ENCODE results near the gene ZNF362.
"Not testable (repeated sequence)": the region's sequence is repeated elsewhere in the genome, so short reads cannot be mapped to it uniquely, and the experiment has no call there.

The ZNF362 gene

DNA sequence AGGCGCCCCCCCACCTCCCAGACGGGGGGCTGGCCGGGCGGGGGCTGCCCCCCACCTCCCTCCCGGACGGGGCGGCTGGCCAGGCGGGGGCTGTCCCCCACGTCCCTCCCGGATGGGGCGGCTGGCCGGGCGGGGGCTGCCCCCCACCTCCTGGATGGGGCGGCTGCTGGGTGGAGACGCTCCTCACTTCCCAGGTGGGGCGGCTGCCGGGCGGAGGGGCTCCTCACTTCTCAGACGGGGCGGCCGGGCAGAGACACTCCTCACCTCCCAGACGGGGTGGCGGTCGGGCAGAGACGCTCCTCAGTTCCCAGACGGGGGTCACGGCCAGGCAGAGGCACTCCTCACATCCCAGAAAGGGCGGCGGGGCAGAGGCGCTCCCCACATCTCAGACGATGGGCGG, 53.1 kb downstream of the ZNF362 start:
- DNase-seq = not testable (repeated sequence)

DNA sequence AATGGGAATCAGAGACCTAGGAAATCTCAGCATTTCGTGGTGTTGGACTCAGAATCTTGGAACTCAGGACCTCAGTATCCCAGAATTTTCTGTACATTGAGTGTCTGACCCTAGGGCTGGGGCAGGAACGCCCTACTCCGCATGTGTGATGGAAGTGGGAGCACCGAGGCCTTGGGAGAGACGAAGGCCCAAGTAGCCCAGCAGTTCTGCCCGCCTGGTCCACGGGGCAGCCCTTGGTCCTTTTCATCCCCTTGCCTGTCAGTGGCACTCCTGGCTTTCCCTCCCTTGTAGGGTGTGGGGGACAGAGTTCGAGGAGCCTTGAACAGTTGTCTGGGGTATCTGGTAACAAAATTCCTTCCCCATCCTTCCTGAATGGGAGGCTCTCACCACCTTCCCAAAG, 54.4 kb downstream of the ZNF362 start:
- no peak for DNase-seq

DNA sequence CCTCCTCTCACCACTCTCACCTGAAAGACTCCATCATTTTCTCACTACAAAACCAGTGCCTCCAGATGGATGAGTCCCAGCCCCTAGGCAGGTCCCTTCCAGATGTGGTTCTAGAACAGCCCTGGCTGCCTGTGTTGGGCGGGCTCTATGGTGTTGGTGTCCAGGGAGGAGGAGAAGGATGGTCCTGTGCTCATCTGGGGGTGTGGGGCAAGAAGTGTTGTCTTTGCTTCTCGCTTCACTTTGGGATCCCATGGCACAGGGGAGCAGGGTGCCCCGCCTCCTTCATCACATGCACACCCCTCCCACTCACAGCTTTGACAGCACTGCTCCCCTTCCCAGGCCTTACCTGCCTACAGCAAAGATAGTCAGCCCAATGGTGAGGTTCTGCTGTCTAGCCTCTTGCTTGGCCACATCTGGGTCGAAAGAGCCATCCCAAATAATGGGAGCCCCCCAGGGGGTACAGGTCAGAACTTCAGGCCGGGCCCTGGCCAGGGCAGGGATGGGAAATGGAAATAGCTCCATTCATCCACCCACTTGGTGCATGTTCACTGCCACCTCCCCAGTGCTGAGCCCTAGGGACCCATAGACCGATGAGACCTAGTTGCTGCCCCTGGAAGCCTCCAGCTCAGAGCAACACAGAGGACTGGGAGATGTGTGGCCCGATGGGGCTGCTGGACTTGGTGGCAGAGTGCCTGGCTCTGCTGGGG, 55.6 kb downstream of the ZNF362 start:
- DNase-seq = no peak

DNA sequence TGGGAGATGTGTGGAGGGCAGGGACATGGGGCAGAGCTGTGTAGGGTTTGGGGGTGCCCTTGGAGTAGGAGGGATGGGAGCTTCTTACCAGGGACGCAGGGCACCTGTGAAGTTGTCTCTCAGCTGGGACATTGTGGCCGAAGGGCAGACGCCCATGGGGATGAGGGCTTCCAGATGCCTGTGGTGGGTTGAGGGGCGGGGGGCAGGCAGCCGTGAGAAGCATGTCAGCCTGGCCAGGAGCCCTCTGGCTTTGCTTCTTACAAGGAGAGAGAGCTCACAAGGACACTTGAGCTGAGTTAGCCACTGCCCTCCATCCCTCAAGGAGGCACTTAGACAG, 56.1 kb downstream of the ZNF362 start:
- no peak for DNase-seq

DNA sequence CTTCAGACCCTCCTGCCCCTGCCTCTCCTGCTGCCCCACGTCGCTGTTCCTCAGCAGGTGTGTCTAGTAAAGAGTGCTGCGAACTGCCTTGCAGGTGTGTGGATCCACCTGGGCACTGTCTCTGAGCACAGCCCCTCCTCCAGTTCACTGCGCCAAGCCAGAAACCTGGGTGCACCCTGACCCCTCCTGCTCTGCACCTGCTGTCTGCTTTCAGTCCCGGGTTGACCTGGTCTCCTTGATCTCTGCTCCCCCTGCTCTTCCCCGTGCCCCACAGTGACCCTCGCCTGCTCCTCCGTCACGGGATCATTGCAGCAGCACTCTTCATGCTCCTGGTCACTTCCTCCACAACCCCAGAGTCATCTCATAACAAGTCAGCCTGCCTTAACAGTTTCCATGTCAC, 58.1 kb downstream of the ZNF362 start:
- DNase-seq = no peak

DNA sequence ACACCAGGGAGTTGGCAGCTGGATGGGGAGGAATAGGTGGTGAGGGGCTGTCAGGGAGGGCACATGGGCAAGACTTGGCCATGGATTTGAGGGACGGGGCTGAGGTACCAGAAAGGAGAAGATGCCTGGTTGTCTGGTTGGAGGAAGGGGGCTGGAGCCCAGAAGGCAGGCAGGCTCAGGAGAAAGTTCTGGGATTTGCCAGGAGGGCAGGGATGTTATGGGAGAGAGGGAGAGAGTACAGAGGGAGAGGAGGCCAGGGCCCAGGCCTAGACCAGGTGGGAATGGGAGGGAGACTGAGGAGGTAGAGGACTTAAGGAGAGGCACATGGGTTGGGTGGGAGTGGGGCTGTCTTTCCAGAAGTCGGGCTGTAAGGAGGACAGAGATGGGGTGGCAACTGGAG, 60.3 kb downstream of the ZNF362 start:
- no peak for DNase-seq

DNA sequence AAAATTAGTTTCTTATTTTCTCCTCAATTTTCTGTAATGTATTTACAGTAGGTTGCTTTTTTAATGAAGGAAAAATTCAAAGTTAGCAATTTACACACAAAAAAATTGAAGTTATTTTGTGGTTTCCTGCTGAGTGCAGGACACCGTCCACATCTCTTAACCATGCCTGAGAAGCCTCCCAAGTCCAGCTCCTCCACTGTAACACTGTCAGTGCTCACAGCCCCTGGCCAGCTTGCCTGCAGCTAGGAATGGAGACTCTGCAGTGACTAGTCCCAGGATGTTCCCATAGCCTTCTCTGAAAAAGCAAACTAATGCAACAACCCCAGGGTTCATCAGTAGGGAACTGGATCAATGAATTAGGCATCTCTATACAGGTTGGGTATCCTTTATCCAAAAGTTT, 61.1 kb downstream of the ZNF362 start:
- no peak for DNase-seq

DNA sequence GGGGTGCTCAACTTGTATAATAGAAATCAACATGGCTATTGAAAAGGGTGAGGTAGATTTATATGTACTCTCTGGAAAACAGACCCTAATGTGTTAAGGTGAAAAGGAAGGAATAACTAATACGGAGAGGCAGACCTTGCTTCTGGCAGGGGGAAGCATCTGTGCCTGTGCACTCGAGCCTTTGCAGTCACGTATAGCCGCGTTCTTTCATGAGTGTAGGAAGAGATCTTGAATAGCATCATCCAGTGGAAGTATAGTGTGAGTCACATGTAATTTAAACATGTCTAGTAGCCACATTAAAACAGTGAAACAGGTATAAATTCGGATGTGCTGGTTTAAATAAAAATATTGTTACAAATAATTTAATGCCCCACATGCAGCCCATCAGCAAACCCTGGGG, 61.7 kb downstream of the ZNF362 start:
- no peak for DNase-seq

DNA sequence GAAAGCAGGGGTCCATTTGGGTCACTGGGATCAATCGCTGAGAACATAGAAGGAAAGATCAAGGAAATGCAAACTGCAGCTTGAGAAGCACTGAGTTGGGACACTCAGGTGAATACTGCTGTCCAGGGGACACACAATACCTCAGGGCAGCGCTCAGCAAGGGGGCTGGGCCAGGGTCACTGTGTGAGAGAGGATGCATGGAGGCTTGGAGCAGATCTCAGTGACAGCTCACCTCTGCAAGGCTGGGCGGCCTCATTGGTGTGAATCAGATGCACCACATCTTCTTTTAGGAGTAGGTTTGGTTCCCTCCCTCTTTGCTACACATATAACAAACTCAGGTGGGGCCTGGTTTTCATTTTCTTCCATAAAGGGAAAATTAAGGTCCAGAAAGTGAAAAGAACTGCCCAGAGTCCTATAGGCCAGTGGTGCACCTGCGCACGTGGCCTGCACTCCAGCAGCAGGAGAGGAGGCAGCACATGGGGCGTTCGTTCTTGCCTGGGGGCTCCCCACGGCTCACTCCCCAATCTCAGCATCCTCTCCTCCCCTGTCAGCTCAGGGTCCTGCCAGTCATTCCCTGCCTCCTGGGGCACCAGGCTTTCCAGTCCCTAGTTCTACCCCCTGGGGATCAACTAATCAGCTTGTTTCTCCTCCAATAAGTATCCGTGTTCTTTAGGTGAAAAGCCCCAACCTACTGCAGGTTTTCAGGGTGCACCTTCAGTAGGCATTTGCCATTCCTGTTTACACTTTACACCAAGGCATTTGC, 63.1 kb downstream of the ZNF362 start:
- DNase-seq = no peak

DNA sequence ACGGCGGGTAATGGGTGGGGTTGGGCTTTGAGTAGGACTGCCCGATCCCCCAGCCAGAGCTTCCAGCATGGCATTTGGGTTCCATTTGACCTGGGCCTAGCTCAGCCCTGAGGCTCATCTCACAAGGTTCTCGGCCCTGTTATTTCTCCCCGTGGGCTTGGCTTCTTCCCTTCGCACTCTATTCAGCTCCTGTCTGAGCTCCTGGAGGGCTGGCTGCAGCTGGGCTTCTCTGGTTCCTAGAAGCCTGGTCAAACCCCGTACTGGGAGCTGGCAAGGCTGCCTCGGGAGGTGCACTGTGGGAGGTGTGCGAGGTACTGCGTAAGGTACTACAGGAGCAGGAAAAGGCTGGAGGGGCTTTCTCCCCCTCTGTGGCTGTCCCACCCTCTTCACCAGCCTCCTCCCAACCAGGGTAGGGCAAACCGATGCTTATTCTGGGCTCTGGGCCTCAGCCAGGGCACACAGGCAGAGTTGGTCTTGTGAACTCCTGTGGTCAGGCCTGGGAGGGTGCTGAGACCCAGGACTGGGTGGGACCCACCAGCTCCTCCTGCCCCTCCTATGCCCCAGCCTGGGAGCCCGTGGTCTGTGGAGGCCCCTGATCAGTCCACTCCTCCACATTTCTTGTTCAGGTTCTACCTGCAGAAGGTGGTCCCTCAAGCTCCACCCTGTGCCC, 63.8 kb downstream of the ZNF362 start:
- no peak for DNase-seq

DNA sequence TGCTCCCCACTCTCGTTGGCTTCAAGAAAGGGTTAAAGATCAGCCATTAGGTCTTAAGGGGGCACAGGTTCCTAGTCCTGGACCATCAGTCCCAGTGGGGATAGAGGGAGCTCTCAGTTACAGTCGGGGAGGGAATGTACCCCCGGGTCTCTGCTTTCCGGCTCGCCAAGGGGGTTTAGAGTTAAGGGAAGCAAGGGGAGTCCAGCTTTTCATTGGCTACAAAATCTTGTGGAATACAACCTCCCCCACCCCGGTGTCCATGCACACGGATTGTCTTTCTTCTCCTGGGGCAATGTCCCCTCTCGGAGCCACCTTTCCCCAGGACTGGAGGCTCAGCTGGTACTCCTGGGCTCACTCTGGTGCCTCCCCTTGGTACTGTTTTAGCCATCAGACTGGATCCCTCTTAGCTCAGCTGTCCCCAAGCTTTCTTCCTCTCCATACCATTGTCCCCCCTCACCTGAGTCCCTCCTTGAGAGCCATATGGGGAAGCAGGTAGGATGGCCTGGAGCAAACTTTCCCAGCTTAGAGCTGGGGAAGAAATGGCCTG, 64.4 kb downstream of the ZNF362 start, which contains the start of gene A3GALT2:
Gene A3GALT2 (minus strand): TSS at position 480 of the 547 bp plus-strand sequence. CDS start 0 bp downstream, at position 480.
- DNase-seq = no peak

DNA sequence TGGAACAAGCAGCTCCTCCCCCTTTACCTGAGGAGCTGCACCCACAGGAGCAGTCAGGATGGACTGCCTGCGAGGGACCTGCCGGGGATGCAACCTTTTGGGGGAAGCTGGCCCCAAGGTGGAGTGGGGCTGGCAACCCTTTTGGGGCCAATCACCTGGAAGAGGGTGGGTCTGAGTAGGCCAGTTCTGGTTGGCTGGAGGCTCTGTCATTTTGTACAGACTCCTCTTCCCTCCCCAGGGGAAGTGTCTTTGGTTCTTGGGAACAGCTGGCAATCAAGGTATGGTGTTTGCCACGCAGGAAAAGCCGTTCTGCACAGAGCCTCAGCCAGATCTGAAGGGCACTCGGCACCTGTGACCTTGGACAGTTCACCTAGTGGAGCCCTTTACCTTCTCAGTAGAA, 64.9 kb downstream of the ZNF362 start:
- no peak for DNase-seq

DNA sequence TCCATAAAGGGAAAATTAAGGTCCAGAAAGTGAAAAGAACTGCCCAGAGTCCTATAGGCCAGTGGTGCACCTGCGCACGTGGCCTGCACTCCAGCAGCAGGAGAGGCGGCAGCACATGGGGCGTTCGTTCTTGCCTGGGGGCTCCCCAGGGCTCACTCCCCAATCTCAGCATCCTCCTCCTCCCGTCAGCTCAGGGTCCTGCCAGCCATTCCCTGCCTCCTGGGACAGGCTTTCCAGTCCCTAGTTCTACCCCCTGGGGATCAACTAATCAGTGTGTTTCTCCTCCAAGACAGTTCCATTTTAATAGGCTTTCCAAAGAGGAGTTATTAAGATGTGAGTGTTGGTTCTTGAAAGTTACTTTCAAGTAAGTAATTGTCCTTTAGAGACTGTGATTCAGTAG, 65.8 kb downstream of the ZNF362 start:
- no peak for DNase-seq

DNA sequence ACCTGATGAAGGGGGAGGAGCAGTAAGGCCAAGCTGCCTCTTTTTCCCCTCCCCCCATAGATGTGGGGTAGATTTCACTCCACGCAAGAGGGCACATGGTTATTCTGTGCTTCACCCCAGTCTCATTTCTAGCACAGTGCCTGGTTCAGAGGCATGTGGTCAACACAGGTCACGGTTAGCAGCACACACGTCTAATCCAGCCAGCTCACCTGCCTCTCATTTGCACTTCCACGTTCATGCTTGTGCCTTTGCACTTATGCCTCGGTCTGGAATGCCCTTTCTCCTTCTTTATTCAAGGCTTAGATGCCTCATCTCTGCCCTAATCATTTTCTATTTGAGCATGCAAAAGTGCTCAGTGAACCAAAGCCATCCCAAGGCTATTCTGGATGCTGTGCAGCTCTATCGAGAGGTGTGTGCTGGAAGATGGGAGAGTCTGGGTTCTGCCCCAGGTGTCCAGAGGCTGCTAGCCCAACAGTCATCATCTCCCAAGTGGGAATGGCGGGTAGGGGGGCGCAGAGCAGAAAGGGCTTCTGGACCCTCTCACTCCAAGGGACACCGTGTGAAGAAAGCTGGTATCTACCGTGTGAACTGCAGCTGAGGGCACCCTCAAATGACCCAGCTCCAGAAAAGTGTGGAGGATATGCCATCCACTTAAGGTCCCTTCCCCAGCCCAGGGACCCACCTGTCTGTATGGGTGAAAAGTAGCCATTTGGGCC, 66.7 kb downstream of the ZNF362 start:
- DNase-seq = no peak

DNA sequence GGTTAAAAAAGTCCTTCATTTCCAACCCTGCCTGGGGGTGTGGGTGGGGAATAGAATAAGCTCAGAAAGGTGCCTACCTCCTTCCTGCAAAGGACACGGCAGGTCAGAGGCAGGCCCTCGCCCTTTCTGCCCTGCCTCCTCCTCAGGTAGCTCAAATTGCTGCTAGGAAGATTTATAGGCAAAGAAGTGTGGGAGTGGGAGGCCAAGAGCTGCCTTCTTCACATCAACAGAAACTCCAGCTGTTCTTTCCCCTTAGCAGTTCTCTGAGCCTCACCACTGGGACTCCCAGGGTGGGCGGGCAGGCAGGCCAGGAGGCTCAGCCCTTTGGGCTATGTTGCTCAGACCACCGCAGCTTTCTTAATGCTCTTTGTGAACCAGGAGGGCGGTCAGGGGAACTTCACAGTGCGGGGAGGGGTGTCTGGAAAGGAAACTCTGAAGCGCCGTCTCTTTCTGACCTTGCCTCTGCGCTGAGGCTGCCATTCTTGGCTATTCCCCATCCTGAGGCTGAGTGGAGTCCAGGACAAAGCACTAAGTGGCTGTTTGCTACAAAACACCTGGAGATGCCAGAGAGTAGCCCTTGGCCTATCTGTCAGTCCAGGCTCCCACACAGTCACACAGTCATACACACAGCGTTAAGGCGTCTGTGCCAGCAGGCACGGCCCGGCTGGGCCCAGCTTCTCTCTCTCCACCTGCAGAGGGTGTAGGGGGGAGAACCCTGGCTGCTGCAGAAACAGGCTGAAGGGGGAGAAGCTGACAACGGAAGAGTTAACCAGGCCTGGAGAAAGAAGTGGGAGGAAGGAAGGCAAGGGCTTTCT, 67.6 kb downstream of the ZNF362 start:
- no peak for DNase-seq

DNA sequence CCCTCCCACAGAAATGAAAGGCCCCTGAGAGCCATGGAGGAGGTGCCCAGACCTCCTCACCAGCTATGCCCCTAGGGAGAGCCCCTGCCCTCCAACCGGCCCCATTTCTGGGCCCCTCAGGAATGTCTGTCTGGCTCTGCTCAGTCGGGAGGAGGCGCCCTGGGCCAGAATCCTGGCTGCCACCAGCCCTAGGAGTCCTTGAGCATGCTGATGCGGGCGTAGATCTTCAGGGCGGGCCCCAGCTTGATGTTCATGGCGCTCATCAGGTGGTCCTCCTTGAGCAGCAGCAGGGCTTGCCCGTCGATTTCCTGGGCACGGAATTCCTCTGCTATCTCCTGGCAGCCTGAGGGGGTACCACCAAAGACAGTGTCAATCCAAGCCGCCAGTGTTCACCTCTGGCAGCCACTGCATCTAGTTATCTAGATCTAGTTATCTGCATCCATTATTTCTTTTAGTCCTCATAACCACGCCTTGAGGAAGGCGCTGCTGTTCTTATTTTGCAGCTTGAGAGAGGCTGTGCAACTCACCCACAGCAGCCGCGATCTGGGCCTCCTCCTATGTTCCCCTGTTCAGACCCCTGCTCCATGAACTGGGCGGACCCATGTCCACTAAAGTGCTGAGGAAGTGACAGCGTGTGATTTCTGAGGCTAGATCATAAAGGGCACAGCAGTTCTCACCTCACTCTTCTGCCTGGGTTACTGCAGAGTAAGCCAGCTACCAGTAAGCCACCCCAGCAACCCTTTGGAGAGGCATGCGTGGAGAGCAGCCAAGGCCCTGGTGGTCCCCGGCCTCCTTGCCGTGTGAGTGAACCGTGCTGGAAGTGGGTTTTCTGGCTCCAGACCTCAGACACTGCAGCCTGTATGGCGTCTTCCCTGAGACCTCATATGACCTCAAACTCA, 68.6 kb downstream of the ZNF362 start:
- no peak for DNase-seq

DNA sequence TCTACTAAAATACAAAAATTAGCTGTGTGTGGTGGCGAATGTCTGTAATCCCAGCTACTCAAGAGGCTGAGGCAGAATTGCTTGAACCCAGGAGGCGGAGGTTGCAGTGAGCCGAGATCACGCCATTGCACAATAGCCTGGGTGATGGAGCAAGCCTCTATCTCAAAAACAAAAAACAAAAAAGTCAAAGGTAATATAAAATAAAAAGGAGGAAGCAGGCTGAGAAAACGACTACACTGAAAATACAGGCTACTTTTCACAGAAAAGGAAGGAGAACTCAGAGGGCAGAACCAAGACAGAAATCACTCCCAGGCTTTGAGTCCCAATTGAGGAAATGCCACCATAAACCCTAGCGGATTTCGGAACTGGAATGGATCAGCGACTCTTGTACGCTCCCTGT, 70.5 kb downstream of the ZNF362 start:
- DNase-seq = peak; percentile 19

DNA sequence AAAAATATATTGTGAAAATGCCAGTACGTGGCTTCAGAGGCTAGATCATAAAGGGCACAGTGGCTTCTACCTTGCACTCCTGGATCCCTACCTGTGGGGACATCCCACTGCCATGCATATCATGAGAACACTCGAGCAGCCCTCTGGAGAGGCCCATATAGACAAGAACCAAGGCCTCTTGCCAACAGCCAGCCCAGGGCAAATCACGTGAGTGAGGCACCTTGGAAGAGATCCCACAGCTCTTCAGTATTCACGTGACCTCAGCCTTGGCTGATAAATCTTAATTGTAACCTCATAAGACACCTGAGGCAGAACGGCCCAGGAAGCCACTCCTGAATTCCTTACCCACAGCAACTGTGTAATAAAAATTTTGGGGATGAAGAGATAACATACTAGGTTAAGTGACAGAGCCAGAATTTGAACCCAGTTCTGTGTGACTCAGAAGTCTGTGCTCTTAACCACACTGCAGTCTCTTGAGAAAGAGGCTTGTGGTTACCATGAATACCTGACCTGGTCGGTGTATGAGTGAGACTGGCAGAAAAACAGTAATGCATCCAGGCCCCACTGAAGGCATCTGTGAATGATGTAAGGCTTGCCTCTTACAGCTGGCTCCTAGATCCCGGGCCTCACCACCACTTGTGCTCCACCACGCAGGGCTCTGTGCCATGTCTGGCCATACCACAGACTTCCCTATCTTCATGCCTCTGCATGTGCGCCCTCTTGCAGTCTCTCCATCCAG, 71.5 kb downstream of the ZNF362 start:
- peak; percentile 47 for DNase-seq

DNA sequence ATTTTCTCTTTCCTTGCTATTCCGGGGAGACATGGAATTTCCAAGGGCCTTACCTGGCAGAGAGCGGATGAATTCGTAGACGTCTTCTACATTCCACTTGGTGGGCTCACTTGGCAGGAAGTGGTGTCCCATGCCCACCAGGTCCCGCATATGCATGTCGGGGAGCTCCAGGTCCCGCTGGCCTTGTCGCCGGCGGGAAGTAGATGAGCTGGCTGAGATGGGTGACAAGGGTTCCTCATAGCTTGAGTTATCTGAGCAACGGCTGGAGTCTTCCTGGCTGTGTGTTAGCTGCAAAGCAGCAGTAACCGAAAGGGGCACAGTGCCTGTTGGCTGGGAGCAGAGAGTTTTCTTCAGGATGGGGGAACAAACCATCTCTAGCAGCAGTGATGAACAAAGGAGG, 72.5 kb downstream of the ZNF362 start:
- no peak for DNase-seq

DNA sequence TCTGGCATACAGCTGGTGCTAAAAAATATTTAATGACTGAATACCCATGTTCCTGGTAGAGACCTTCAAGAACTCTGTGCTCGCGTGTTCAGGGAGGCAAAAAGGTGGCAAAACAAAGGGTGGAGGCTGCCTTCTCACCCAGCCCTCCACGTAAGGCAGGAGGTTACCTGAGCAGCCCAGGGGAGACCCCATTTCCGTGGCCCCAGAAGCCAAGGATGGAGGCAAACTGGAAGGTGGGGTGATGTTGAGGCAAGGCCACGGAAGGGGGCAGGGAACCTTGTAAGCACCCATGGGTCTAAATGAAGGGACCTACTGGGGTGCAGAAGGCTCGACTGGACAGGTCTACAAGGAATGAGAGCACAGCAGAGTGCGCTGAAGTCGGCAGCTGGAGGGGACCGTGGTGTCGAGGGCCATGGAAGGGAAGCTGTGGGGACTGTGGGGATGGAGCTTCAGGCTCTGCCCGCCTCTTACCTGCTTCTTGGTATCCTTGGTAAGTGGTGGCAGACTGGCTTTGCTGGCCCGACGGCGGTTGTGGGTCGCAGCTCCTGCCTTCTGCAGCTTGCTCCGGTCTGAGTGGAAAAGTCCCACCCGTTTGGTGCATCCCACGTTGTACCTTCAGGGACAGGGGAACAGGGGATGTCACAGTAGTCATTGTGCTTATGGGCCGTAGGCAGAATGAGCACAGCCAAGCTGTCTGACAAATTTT, 73.5 kb downstream of the ZNF362 start:
- no peak for DNase-seq
